HG02870 (cell line): ENCODE measurements around the gene RNF148.

Experiments used
- ATAC-seq: cut with Tn5 transposase; IDR thresholded peaks from one replicate; pipeline ENCODE4 v1.9.1; 2021; ENCODE audit warnings: mild to moderate bottlenecking, moderate library complexity; ENCODE audit not compliant: unreplicated experiment

RNF148 gene, protein sequence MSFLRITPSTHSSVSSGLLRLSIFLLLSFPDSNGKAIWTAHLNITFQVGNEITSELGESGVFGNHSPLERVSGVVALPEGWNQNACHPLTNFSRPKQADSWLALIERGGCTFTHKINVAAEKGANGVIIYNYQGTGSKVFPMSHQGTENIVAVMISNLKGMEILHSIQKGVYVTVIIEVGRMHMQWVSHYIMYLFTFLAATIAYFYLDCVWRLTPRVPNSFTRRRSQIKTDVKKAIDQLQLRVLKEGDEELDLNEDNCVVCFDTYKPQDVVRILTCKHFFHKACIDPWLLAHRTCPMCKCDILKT

DNA sequence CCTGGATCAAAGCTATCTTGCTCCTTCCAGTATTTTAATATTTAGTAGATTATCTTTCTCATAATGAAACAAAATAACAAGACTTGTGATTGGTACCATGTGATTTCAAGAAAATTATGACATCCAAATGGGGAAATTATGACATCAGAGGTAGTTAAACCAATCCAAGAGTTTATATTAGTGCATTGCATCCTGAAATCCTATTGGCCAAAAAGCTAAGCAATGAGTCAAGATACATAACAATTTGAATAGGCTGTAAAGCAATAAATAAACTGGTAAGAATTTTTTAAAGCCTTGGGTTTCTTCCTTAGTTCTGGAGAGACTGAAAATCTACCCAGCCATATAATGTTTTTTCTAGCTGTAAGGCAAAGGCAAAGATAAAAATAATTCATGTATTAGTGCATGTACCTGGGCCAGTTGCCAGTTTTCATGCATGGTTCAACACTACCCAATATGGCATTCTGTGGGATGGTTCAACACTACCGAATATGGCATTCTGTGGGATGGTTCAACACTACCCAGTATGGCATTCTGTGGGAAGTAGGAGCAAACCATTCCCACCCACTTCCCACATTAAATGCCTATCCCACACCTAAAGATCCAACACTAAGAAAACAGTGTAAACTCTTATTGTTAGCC lies at the start of gene RNF148:
Gene RNF148, minus strand, starts transcription at position 51 of the 639 bp plus-strand sequence. CDS start 172 bp downstream, outside the sequence.
- ATAC-seq, result no peak

DNA sequence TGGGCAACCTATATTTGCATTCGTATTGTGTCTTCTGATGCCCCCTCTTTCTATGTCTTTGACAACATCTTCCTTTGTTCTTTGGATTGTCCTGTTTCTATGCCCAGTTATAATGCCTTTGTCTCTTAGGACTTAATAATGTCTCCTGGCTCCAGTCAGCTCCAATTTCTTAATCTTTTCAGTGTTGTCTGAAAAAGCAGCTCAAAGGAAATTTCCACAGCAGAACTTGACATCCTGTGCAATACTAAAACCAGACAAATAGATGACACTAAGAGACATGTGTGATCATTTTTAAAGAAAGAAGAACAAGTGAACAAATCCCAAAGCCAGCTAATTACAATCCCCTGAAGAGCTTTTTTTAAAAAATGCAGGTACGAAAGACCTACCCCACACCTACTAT lies 47.7 kb upstream of the RNF148 start:
- ATAC-seq, result no peak

DNA sequence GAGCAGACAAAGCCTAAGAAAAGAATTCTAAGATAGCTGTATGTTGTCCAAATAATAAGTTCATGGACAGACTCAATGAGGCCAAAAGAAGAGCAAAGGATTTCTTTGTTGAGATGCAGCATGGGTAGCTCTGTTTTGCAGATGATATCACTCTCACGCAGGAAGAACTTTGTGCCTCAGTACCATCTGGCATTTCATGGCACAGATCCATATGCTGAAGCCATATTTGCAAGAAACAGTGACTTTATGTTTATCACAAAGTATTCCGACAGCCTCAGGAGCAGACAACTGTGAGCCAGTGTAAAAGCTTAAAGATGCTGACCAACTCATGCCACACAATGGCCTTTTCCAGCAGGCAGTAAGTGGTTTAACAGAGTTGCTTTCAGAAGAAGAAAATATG lies 45.5 kb upstream of the RNF148 start:
- ATAC-seq, result no peak

DNA sequence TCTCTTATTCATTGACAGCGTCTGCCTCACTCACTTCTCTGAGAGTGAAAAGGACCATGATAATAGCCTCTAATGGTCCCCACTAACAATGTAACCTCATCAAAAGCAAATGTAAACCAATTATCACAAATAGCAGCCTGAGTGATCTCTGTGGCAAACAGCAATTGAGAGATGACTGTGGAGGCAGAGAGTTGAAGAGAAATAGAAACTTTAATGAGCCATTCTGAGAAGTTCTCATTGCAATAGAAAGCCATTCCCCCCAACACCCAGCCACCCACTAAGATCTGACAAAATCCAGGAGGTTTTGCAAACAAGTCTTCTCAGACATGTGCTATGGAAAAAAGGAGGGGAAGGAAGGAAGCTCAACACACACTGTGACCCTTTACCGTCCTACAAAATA lies 44.2 kb upstream of the RNF148 start:
- no peak for ATAC-seq

DNA sequence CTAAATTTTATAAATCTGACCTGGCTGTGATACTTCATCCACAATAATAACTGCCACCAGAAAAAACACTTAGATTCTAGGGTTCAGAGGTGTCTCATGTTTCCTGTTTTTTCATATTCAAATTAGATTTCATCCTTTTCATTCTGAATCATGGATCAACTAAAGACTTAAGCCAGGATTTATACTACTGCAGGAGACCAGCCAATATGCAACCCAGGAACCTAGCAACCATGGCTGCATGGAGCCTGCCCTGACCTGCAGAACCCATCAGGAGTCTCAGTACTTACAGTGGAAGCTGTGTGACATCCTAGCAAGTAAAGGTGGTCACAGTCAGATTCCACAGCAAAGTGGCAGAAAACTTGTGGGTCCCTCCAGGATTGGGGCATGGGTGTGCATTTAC lies 40.5 kb upstream of the RNF148 start:
- no peak for ATAC-seq

DNA sequence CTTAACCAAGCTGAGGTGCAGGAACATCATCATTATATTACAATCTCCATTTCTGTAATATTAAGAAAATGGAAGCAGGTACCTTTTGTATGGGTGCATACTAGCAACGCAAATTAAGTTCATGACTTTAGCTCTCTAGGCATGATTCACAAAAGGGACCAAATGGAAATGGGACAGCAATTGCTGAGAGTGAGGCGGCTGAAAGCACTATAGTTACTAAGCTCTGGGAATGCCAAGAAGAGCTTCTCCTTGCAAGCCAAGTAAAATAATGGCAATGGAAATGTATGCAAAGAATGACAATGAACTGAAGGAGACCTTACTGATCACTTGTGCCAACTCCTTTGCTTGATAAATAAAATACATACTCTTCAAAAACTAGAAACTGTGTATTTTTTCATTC lies 36.2 kb upstream of the RNF148 start:
- ATAC-seq, result no peak

DNA sequence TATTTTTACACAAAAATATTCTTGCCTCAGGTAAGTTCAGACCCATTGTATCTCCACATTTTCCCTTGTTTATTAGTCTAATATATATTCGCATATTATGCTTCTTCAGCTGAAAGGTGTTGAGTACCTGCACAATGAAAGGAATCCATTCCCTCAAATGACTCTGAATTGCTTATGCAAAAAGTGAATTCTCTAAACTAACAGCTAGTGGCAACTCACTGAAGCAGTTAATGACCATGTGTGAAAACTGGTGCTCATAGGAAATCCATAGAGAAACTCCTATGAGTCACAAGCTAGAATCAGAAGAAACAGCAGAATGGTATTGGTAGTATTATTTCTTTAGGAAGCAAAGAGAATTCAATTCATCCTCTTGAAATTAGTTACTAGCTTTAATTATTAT lies 33.5 kb upstream of the RNF148 start:
- ATAC-seq, result no peak

DNA sequence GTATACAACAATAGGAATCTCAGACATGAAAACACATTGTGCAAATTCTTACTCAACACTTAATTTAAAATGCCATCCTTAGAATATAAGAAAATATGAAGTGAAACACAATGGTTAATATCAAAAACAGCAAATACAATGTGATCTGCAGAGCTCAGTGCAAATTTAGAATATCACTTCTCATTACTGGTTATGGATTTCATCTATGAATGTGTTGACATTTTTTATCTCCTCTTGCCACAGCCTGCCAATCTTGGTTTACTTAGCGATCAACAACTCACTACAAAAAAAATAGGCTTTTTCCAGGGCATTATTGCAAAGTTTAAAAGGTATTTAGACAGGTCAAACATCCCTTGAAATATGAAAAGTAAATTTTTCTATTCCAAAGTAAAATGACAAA lies 25.0 kb upstream of the RNF148 start:
- no peak for ATAC-seq

DNA sequence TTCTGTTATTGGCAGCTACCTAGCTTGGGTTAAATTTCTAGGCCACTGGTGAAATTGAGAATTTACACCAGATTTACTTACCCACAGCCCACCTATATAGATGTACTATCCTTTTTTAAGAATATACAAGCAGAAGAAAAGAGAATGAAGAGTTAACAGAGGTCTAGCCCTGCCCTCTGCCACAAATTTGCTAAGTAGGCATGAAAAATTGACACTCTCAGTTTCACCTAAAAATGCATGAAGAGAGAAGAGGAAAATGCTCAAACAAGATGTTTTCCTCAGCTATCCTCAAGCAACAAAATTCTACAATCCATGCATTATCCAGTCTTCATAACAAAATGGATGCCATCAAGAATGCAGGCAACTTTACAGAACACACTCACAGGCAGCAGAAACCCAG lies 24.6 kb upstream of the RNF148 start:
- no peak for ATAC-seq

DNA sequence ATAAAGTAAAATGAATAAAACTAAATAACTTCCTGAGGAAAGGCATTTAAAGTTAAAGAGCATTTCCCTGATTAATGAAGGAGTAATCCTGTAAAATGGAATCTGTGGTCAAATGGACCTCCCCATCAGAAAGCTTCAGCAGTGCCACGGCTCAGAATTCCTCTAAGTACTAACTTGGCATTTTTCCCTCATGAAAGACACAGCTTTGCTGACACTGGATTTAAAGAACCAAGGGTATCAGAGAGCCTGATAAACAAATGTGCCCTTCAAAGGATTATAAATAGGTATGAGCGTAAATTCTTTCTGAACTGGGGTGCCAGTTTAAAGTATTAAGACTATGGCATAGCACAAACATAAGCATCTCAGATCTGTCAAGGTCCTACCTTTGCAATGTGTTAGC lies 24.2 kb upstream of the RNF148 start:
- ATAC-seq, result no peak

DNA sequence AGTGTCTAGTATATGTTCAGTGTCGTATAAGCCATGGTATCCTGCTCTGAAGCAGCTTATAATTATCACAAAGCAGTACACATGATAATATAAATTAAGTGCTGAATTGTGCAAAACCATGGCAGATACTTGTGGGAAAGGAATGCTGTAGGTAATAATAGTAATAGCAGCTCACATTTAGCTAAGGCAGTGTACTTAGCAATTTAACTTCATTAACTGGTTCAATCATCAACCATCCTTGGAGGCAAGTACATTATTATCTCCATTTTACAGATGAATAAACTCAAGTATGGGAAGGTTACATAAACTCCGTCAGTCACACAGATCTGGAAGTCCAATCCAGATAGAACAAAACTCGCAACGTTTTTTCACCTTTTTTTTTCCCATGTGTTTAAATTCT lies 21.6 kb upstream of the RNF148 start:
- ATAC-seq, result no peak

DNA sequence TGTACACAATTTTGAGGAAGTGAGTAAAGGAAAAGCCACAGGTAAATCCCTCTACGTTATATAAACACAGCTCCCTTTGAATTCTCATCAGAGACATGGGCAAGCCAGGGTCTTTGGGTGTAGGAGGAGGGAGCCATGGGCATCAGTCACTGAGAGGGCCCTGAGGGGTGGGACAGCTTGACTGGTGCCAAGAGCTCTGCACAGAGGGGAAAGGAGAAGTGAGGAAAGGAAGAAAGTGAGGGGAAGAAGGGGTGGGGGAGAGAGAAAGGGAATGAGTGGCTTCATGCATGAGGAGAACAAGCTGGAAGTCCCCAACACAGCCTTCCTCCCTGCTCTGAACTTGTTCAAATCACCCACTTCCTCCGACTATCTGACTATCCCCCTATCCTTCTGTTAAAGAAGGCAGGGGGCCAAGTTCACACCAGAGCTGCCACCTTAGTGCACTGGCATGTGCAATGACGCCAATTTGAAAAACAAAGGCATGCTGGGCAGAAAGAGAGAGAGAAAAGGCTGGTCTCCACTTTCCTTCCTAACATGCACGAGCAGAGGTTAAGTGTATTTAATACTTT lies 16.4 kb upstream of the RNF148 start:
- no peak for ATAC-seq

DNA sequence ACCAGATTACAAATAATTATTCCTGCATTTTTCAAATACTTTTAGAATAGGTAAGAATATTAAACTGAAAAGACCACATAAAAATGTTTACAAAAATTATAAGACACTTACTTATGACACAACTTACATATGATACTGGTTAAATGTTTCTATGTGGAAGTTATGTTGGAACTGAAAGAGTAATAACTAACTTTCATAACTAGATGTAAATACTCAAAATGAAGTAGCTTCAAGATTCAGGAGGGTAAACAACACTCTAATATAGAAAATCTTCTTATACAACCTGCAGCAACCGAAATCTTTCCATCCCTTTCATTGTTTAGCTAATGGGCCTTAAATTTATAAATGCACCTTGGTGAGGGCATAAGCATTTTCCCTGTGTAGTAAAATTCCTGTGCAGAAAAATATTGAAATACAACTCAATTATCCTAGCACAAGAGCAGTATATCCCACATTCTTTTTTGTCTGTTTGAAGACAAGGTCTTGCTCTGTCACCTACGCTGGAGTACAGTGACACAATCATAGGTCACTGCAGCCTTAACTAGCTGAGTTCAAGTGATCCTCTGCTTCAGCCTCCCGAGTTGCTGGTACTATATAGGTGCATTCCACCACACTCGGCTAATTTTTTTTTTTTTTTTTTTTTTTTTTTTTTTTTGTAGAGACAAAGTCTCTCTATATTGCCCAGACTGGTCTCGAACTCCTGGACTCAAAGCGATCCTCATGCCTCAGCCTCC lies 14.8 kb upstream of the RNF148 start:
- ATAC-seq, result no peak

DNA sequence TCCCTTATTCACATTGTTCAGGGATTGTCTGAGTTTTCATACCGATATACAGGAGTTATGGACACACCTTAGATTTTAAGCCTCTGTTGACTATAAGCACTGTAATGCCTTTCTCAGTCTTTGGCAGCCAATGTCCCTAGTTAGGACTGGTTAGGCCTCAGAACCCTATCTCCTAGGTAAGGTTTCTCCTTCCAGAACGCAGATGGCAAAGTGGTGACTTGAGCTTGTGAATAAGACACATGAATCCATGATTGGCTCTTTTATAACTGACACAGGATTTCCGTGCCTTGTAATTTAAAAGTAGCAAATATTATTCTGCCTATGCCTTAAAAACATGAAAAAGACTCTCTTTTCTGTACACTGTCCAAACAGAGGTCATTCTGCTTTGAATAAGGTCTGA lies 12.5 kb upstream of the RNF148 start:
- ATAC-seq, result no peak

DNA sequence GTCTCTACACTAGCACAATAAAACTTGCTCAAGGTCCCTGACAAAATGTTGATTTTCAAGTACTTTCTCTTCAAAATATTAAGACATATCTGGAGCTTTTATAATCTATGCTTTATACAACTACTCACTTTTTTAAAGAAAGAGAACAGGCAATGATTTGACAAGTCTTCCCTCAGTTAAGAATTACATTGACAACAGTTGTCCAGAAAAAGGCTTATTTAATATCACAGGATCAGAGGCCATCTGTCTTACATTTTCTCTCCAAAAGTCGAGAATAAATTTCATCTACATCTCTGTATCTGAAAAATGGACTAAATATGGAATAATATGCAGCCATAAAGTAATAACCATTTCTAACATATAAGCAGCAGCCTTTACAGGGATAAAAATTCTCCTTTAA lies 8.2 kb upstream of the RNF148 start:
- no peak for ATAC-seq

DNA sequence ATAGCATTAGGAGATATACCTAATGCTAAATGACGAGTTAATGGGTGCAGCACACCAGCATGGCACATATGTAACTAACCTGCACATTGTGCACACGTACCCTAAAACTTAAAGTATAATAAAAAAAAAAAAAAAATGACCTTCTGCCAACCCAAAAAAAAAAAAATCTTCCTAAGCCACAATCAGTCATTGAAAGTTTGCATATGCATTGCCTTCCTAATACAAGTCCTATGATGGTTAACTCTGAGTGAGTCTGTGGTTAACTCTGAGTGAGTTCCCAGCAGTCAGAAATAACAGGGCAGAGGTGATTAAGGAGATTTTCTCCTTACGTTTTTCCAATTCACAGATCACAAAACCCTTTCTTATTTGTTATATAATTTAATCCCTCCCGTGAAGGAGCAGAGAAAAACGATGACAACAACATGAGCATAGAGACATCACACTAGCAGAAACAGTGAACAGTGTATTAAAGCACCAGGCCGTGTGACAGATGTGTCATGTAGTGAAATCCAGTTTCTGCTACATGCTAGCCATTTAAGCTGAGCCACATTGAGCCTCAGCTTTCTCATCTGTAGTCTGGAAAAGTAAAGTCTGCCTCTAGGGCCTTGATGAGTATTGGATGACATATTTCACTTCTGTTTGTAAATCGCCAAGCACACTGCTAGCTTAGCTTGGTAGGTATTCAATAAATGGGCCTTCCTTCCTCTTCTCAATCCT lies 7.4 kb upstream of the RNF148 start:
- no peak for ATAC-seq

DNA sequence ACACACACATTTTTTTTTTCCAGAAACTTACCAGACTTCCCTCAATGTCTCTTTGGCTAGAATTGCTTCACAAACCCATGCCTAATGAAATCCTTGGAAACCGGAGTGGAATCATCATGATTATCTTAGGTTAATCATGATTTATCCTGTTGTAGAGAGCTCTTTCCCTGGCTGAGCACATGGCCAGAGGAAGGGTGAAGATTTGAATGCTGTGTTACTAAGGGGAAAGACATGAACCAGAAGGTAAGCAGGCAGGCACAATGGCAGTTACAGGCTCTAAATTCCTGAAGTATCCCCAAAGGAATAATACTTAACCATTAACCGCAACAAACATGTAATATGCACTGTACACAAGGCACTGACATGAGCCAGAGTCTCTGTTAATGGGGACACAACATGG lies 4.1 kb upstream of the RNF148 start:
- no peak for ATAC-seq

DNA sequence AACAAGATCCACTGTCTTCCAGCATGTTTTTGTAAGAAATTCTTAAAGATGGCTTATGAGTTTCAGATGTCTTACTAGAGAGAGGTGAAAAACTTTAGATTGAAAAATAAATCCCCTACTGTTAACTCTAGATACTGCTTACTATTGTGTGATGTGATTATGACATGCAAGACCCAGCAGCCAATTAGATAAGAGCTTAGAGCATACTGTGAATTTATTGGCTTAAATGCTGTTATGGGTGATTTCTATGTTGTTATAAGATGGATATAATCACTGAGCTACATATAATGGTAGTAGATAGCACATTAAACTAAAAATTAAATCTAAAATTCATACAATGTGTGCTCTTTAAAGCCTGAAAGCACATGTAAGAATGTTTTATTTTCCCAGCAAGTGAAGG lies 3.7 kb downstream of the RNF148 start, which contains the start of gene RNF133:
Gene RNF133, minus strand, starts transcription at position 101 of the 400 bp plus-strand sequence. CDS start 199 bp downstream, outside the sequence.
- no peak for ATAC-seq

DNA sequence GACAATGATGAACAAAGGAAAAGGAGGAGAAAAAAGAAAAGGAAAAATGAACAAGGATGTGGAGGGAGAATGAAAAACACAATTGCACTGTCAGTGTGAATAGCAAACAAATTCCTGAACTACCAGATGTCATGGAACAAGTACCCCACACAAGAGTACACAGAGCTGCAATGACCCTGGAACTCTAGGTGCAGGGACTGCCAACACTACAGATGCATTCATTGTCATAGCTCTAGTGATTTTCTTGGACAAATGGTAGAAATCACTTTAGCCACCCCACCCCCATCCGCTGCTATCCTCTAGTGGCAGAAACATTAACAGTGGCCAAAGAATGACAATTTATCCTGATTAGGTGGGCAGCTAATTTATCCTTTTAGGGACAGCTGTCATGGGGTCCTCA lies 6.9 kb downstream of the RNF148 start:
- no peak for ATAC-seq

DNA sequence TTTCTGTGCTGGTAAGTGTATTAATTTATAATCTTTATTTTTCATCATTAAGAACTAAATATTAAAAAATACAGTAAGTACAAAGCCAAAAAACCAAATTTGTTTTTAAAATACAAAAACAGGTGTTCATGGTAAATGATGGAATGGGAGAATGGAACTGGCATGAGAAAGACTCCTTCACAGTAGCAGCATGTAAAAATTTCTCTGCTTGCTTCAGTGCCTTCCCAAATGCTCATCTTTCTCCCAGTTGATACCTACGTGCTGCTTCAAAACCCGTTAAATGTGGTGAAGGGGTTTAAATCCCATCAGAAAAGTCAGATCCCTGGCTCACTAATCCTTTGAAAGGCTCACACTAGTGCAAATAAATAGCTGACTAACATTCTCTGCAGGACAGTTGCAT lies 8.0 kb downstream of the RNF148 start:
- ATAC-seq, result no peak

DNA sequence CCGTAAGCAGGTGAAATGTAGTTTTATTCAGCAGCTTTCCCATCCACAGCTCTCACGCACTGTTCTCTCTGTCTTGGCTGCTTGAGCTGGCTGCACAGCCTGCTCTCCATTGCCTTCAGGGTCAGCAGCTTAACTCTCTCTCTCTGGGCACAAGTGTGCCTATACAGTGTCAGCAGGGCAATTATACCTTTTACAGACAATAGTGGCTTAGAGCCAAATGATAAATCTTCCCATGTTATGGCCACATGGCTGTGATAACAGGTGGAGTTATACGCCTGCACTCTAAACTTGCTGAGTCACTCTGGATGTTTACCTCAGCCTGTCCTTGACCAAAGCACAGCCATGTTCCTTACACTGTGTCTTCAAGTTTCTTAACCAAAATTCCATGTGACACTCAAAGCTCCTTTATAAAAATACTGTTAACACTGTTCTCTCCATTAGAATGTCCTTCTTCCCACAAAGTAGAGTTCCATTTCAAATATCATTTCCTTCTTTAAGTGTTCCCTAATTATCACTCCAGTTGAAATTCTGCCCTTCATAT lies 9.9 kb downstream of the RNF148 start:
- no peak for ATAC-seq
